GM19351 (cell line): ENCODE measurements around the gene AFDN.
"Not testable (repeated sequence)": the region's sequence is repeated elsewhere in the genome, so short reads cannot be mapped to it uniquely, and the experiment has no call there.

ENCODE experiments used
- ATAC-seq: cut with Tn5 transposase; IDR thresholded peaks from one replicate; pipeline ENCODE4 v1.9.1; 2021; ENCODE audit warnings: mild to moderate bottlenecking, moderate library complexity; ENCODE audit not compliant: unreplicated experiment

AFDN gene

GRCh38 chr6:167995731-167996151 is 169.0 kb downstream of the AFDN start:
- no peak for ATAC-seq

- no peak for ATAC-seq
Measured at GRCh38 chr6:167996424-167997199, 169.9 kb downstream of the AFDN start.

GRCh38 chr6:167997642-167998041 is 170.9 kb downstream of the AFDN start, which contains the start of gene KIF25:
Gene KIF25, plus strand, starts transcription at chr6:167997671. Its CDS starts 31,915 bp downstream, at chr6:168029586.
- no peak for ATAC-seq

- no peak for ATAC-seq
Measured at GRCh38 chr6:167998215-167998614, 171.5 kb downstream of the AFDN start.

- ATAC-seq, result no peak
Measured at GRCh38 chr6:168000198-168001028, 173.7 kb downstream of the AFDN start.

GRCh38 chr6:168001029-168001332 is 174.3 kb downstream of the AFDN start:
- ATAC-seq, result no peak

GRCh38 chr6:168001514-168001913 is 174.8 kb downstream of the AFDN start:
- not testable (repeated sequence) for ATAC-seq

GRCh38 chr6:168002804-168003203 is 176.1 kb downstream of the AFDN start:
- ATAC-seq, result no peak

- ATAC-seq, result no peak
Measured at GRCh38 chr6:168004023-168004422, 177.3 kb downstream of the AFDN start.

- no peak for ATAC-seq
Measured at GRCh38 chr6:168004945-168005344, 178.2 kb downstream of the AFDN start.

GRCh38 chr6:168005796-168006195 is 179.1 kb downstream of the AFDN start:
- no peak for ATAC-seq

GRCh38 chr6:168007592-168008338 is 181.1 kb downstream of the AFDN start:
- no peak for ATAC-seq

- no peak for ATAC-seq
Measured at GRCh38 chr6:168009331-168009730, 182.6 kb downstream of the AFDN start.

- ATAC-seq, result no peak
Measured at GRCh38 chr6:168011291-168011690, 184.6 kb downstream of the AFDN start.

GRCh38 chr6:168012431-168013249 is 185.9 kb downstream of the AFDN start:
- ATAC-seq, result no peak

GRCh38 chr6:168013250-168013915 is 186.7 kb downstream of the AFDN start:
- no peak for ATAC-seq

- no peak for ATAC-seq
Measured at GRCh38 chr6:168014428-168014827, 187.7 kb downstream of the AFDN start.

GRCh38 chr6:168015009-168015408 is 188.3 kb downstream of the AFDN start:
- ATAC-seq, result no peak

GRCh38 chr6:168015482-168016175 is 188.9 kb downstream of the AFDN start:
- no peak for ATAC-seq
